Prostate gland (tissue), 2 donors: ENCODE results near the gene OR13A1. TPM values are rescaled to one million over a fixed set of nuclear protein-coding genes. Genes with fewer than 3 reads are reported as not detected.
"Not testable (repeated sequence)": the region's sequence is repeated elsewhere in the genome, so short reads cannot be mapped to it uniquely, and the experiment has no call there.

Source experiments
- DNase-seq: peaks from one replicate; pipeline ENCODE4 v3.0.0-alpha.2; 2019; ENCODE audit warnings: low spot score
- H3K27ac ChIP-seq, 2 donors: fragments of 200-600 bp; sonication (generic); 2 replicates each; pipeline ENCODE4 v1.5.1; 2017 to 2019
- H3K27me3 ChIP-seq: fragments of 200-600 bp; sonication (generic); replicated peaks from 2 replicates; pipeline ENCODE4 v1.5.1; 2019; ENCODE audit not compliant: insufficient read depth
- H3K36me3 ChIP-seq, 2 donors: fragments of 200-600 bp; sonication (generic); 1 replicate in 1 of 2; 2 replicates in 1 of 2; pipeline versions ENCODE4 v1.5.1 to v1.8.1; 2017 to 2019
- H3K4me1 ChIP-seq: fragments of 200-600 bp; sonication (generic); replicated peaks from 2 replicates; pipeline ENCODE4 v1.5.1; 2019
- H3K4me3 ChIP-seq, 2 donors: fragments of 200-600 bp; sonication (generic); 2 replicates each; pipeline ENCODE4 v1.5.1; 2017 to 2019
- H3K9me3 ChIP-seq: fragments of 200-600 bp; sonication (generic); 2 replicates; pipeline ENCODE4 v1.5.1; 2017
- POLR2A ChIP-seq: fragments of 450-650 bp; IDR thresholded peaks from one replicate; pipeline ENCODE4 v1.6.1; 2016; ENCODE audit warnings: antibody characterized with exemption, mild to moderate bottlenecking
- POLR2AphosphoS5 ChIP-seq: sonication (generic); formaldehyde crosslinking; IDR thresholded peaks from one replicate; pipeline ENCODE4 v1.6.1; 2017; ENCODE audit warnings: antibody characterized with exemption
- WGBS: methylation state at CpG from one replicate; pipeline ENCODE4 v1.1.5; 2018; 5-methylcytosine and 5-hydroxymethylcytosine counted together
- intact Hi-C: fragments of 100-400 bp; cut with DNase I; formaldehyde crosslinking; loops from one replicate; pipeline ENCODE4 v1.14.2; 2022
- total RNA-seq, 2 donors: library from RNA; depleted of rRNA; stranded (reverse); fragments of >200 nt; gene quantifications; one replicate each; pipeline ENCODE4 v1.1.0, GENCODE V29; 2016
- TF ChIP-seq, protein P1 (sequence below), 4 experiments: fragments of 200-600 bp in 2 of 4; fragments of 450-650 bp in 2 of 4; sonication (generic) in 2 of 4; IDR thresholded peaks; 1 replicate in 3 of 4; 2 replicates in 1 of 4; pipeline ENCODE4 v1.5.1; 2016 to 2019; ENCODE audit warnings: antibody characterized with exemption in 4 of 4, mild to moderate bottlenecking in 2 of 4, moderate library complexity in 2 of 4

OR13A1 gene
- total RNA-seq, 2 donors from 2014 or later = not detected

- Histone ChIP-seq H3K9me3 (no peaks in the 10 kb centered on the region), H3K36me3 (no peaks in the 10 kb centered on the region), H3K27me3 (no peaks in the 10 kb centered on the region), H3K4me1 (peaks cover 2% of the 10 kb centered on the region), H3K27ac (no peak overlapping the region), H3K4me3 (no peak overlapping the region)
- WGBS = 64% methylated on average over 1 of the region's 1 CpG
- no peak for DNase-seq
- TF ChIP-seq POLR2AphosphoS5 (no peak), POLR2A (no peak)
- TF ChIP-seq, protein P1, sequence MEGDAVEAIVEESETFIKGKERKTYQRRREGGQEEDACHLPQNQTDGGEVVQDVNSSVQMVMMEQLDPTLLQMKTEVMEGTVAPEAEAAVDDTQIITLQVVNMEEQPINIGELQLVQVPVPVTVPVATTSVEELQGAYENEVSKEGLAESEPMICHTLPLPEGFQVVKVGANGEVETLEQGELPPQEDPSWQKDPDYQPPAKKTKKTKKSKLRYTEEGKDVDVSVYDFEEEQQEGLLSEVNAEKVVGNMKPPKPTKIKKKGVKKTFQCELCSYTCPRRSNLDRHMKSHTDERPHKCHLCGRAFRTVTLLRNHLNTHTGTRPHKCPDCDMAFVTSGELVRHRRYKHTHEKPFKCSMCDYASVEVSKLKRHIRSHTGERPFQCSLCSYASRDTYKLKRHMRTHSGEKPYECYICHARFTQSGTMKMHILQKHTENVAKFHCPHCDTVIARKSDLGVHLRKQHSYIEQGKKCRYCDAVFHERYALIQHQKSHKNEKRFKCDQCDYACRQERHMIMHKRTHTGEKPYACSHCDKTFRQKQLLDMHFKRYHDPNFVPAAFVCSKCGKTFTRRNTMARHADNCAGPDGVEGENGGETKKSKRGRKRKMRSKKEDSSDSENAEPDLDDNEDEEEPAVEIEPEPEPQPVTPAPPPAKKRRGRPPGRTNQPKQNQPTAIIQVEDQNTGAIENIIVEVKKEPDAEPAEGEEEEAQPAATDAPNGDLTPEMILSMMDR (IDR thresholded peaks at IDR 0.05) = no peak
- intact Hi-C loops = no loop called here
Observed at GRCh38 chr10:45353186-45353585, 37.8 kb upstream of the OR13A1 start.

- H3K4me1 ChIP-seq, H3K9me3 ChIP-seq, H3K4me3 ChIP-seq, intact Hi-C loops, H3K27me3 ChIP-seq, H3K27ac ChIP-seq, H3K36me3 ChIP-seq, DNase-seq: not testable (repeated sequence)
- WGBS = 91% methylated on average over 31 of the region's 31 CpGs
Observed at GRCh38 chr10:45348196-45348765, 32.9 kb upstream of the OR13A1 start.

- H3K4me3 ChIP-seq, intact Hi-C loops, H3K9me3 ChIP-seq, DNase-seq, H3K36me3 ChIP-seq, H3K4me1 ChIP-seq, H3K27ac ChIP-seq, H3K27me3 ChIP-seq: not testable (repeated sequence)
- 94% methylated on average over 20 of the region's 20 CpGs for WGBS
Observed at GRCh38 chr10:45347464-45347863, 32.1 kb upstream of the OR13A1 start.

DNA sequence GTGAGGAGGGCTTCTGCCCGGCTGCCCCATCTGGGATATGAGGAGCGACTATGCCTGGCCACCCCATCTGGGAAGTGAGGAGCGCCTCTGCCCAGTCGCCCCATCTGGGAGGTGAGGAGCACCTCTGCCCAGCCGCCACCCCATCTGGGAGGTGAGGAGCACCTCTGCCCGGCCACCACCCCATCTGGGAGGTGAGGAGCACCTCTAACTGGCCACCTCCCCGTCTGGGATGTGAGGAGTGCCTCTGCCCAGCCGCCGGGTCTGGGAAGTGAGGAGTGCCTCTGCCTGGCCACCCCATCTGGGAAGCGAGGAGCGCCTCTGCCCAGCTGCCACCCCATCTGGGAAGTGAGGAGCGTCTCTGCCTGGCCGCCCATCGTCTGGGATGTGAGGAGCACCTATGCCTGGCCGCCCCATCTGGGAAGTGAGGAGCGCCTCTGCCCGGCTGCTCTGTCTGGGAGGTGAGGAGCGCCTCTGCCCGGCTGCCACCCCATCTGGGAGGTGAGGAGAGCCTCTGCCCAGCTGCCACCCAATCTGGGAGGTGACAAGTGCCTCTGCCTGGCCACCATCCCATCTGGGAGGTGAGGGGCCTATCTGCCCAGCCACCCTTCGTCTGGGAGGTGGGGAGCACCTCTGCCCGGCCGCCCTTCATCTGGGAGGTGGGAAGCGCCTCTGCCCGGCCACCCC is 31.4 kb upstream of the OR13A1 start:
- H3K27ac ChIP-seq, H3K4me1 ChIP-seq, intact Hi-C loops, DNase-seq, H3K27me3 ChIP-seq, H3K9me3 ChIP-seq, H3K36me3 ChIP-seq, H3K4me3 ChIP-seq: not testable (repeated sequence)
- 93% methylated on average over 17 of the region's 24 CpGs for WGBS

- H3K36me3 ChIP-seq, H3K4me3 ChIP-seq, intact Hi-C loops, H3K4me1 ChIP-seq, DNase-seq, H3K27me3 ChIP-seq, H3K9me3 ChIP-seq, H3K27ac ChIP-seq: not testable (repeated sequence)
- 85% methylated on average over 4 of the region's 4 CpGs for WGBS
Observed at GRCh38 chr10:45340420-45340819, 25.0 kb upstream of the OR13A1 start.

DNA sequence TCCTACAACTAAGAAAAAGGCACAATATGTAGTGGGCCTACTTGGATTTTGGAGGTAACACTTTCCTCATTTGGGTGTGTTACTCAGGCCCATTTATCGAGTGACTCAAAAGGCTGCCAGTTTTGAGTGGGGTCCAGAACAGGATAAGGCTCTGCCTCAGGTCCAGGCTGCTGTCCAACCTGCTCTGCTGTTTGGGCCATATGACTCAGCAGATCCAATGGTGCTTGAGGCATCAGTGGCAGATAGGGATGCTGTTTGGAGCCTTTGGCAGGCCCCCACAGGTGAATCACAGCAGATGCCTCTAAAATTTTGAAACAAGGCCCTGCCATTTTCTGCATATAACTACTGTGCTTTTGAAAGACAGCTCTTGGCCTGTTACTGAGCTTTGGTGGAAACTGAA is 24.5 kb upstream of the OR13A1 start:
- WGBS = 79% methylated on average over 1 of the region's 1 CpG
- no peak for DNase-seq
- H3K27ac ChIP-seq = no peak overlapping the region
- H3K4me3 ChIP-seq = no peak overlapping the region
- intact Hi-C loops = no loop called here
- no peaks in the 10 kb centered on the region for H3K4me1 ChIP-seq
- TF ChIP-seq, protein P1 (IDR thresholded peaks at IDR 0.05) = no peak
- TF ChIP-seq POLR2A (no peak), POLR2AphosphoS5 (no peak)
- H3K36me3 ChIP-seq = no peaks in the 10 kb centered on the region
- H3K9me3 ChIP-seq = no peaks in the 10 kb centered on the region
- H3K27me3 ChIP-seq = no peaks in the 10 kb centered on the region

GRCh38 chr10:45331824-45332223 is 16.4 kb upstream of the OR13A1 start:
- not testable (repeated sequence) for DNase-seq
- 94% methylated on average over 3 of the region's 3 CpGs for WGBS

GRCh38 chr10:45326864-45327263 is 11.5 kb upstream of the OR13A1 start:
- H3K27me3 ChIP-seq, H3K27ac ChIP-seq, intact Hi-C loops, H3K36me3 ChIP-seq, H3K9me3 ChIP-seq, H3K4me3 ChIP-seq, H3K4me1 ChIP-seq, DNase-seq: not testable (repeated sequence)
- 79% methylated on average over 1 of the region's 1 CpG for WGBS

More at GRCh38 chr10:45331824-45332223, 16.4 kb upstream of the OR13A1 start:
- intact Hi-C loops, H3K4me1 ChIP-seq, H3K36me3 ChIP-seq, H3K4me3 ChIP-seq, H3K27me3 ChIP-seq, H3K9me3 ChIP-seq, H3K27ac ChIP-seq: not testable (repeated sequence)
